IPS DF 4.7 (cell line): ENCODE measurements around the gene TAF11.
A peak's percentile ranks its signal among the peaks of the same experiment; 100 is the strongest.
"Not testable (repeated sequence)": the region's sequence is repeated elsewhere in the genome, so short reads cannot be mapped to it uniquely, and the experiment has no call there.

Experiments
- DNase-seq: peaks from one replicate; pipeline ENCODE4 v3.0.0-alpha.2; 2013; ENCODE audit warnings: low spot score; ENCODE audit errors: extremely low read depth

TAF11 gene

GRCh38 chr6:34887753-34888513 lies at the start of gene TAF11:
TSS of gene TAF11 (minus strand) at chr6:34888042. CDS start at chr6:34887957, 85 bp downstream.
- peak; percentile 66 for DNase-seq

GRCh38 chr6:34934516-34934915 lies 46.7 kb upstream of the TAF11 start:
- DNase-seq = no peak

- not testable (repeated sequence) for DNase-seq
Measured at GRCh38 chr6:34932202-34932601, 44.4 kb upstream of the TAF11 start.

GRCh38 chr6:34930221-34930620 lies 42.4 kb upstream of the TAF11 start:
- no peak for DNase-seq

GRCh38 chr6:34929241-34929978 lies 41.6 kb upstream of the TAF11 start:
- DNase-seq = no peak

GRCh38 chr6:34928695-34929094 lies 40.9 kb upstream of the TAF11 start:
- DNase-seq = no peak

- no peak for DNase-seq
Measured at GRCh38 chr6:34928220-34928619, 40.4 kb upstream of the TAF11 start.

- DNase-seq = no peak
Measured at GRCh38 chr6:34926655-34927054, 38.8 kb upstream of the TAF11 start.

- no peak for DNase-seq
Measured at GRCh38 chr6:34924831-34925625, 37.2 kb upstream of the TAF11 start.

- no peak for DNase-seq
Measured at GRCh38 chr6:34922177-34922663, 34.4 kb upstream of the TAF11 start.

- DNase-seq = no peak
Measured at GRCh38 chr6:34920097-34920496, 32.3 kb upstream of the TAF11 start.

GRCh38 chr6:34919651-34920050 lies 31.8 kb upstream of the TAF11 start:
- DNase-seq = no peak

- no peak for DNase-seq
Measured at GRCh38 chr6:34917626-34918285, 29.9 kb upstream of the TAF11 start.

- DNase-seq = no peak
Measured at GRCh38 chr6:34916348-34916967, 28.6 kb upstream of the TAF11 start.

- no peak for DNase-seq
Measured at GRCh38 chr6:34914358-34914757, 26.5 kb upstream of the TAF11 start.

GRCh38 chr6:34912715-34913464 lies 25.0 kb upstream of the TAF11 start:
- no peak for DNase-seq

- no peak for DNase-seq
Measured at GRCh38 chr6:34911822-34912221, 24.0 kb upstream of the TAF11 start.

GRCh38 chr6:34909320-34909883 lies 21.6 kb upstream of the TAF11 start:
- DNase-seq = no peak

GRCh38 chr6:34908194-34908593 lies 20.4 kb upstream of the TAF11 start:
- no peak for DNase-seq

- DNase-seq = no peak
Measured at GRCh38 chr6:34906826-34907225, 19.0 kb upstream of the TAF11 start.
